Fibroblast of skin of abdomen (primary cell): Measurements from ENCODE around the gene ALKBH6.

Source experiments
- DNase-seq: peaks from one replicate; pipeline ENCODE4 v3.0.0-alpha.2; 2013

ALKBH6 gene

GRCh38 chr19:36030264-36031148 lies 16.5 kb upstream of the ALKBH6 start:
- peak; percentile 28 for DNase-seq

- no peak for DNase-seq
These were observed 14.5 kb upstream of the ALKBH6 start for GRCh38 chr19:36028313-36029041.

GRCh38 chr19:36027696-36028095 lies 13.7 kb upstream of the ALKBH6 start:
- no peak for DNase-seq

- no peak for DNase-seq
These were observed 12.3 kb upstream of the ALKBH6 start for GRCh38 chr19:36026091-36026876.

GRCh38 chr19:36025541-36025940 lies 11.5 kb upstream of the ALKBH6 start:
- DNase-seq = no peak

GRCh38 chr19:36023432-36023831 lies 9.4 kb upstream of the ALKBH6 start:
- DNase-seq = no peak

- no peak for DNase-seq
These were observed 5.2 kb upstream of the ALKBH6 start for GRCh38 chr19:36019061-36019670.

- no peak for DNase-seq
These were observed 567 bp downstream of the ALKBH6 start for GRCh38 chr19:36013280-36014011.

GRCh38 chr19:36010402-36010801 lies 3.6 kb downstream of the ALKBH6 start:
- DNase-seq = no peak

GRCh38 chr19:36009633-36010379 lies 4.2 kb downstream of the ALKBH6 start:
- DNase-seq = no peak

GRCh38 chr19:36009220-36009619 lies 4.8 kb downstream of the ALKBH6 start:
- DNase-seq = peak; percentile 49

- no peak for DNase-seq
These were observed 5.6 kb downstream of the ALKBH6 start, which contains the start of gene SYNE4 for GRCh38 chr19:36008336-36008978. TSS of gene SYNE4 (minus strand) at chr19:36008813. CDS start at chr19:36008681, 132 bp downstream.

GRCh38 chr19:36006955-36007354 lies 7.1 kb downstream of the ALKBH6 start:
- DNase-seq = no peak

GRCh38 chr19:36003284-36003683 lies 10.7 kb downstream of the ALKBH6 start:
- no peak for DNase-seq

- DNase-seq = no peak
These were observed 12.4 kb downstream of the ALKBH6 start for GRCh38 chr19:36001605-36002004.

GRCh38 chr19:35996777-35997176 lies 17.2 kb downstream of the ALKBH6 start:
- DNase-seq = no peak

GRCh38 chr19:35995048-35995993 lies 18.7 kb downstream of the ALKBH6 start, which contains the start of gene SDHAF1:
TSS of gene SDHAF1 (plus strand) at chr19:35995188. CDS start at chr19:35995275, 87 bp downstream.
- peak; percentile 89 for DNase-seq

GRCh38 chr19:35993923-35994598 lies 20.0 kb downstream of the ALKBH6 start:
- no peak for DNase-seq
